ENCODE measurements around the gene TRABD2A.
"Not testable (repeated sequence)": the region's sequence is repeated elsewhere in the genome, so short reads cannot be mapped to it uniquely, and the experiment has no call there.

Gene TRABD2A

DNA sequence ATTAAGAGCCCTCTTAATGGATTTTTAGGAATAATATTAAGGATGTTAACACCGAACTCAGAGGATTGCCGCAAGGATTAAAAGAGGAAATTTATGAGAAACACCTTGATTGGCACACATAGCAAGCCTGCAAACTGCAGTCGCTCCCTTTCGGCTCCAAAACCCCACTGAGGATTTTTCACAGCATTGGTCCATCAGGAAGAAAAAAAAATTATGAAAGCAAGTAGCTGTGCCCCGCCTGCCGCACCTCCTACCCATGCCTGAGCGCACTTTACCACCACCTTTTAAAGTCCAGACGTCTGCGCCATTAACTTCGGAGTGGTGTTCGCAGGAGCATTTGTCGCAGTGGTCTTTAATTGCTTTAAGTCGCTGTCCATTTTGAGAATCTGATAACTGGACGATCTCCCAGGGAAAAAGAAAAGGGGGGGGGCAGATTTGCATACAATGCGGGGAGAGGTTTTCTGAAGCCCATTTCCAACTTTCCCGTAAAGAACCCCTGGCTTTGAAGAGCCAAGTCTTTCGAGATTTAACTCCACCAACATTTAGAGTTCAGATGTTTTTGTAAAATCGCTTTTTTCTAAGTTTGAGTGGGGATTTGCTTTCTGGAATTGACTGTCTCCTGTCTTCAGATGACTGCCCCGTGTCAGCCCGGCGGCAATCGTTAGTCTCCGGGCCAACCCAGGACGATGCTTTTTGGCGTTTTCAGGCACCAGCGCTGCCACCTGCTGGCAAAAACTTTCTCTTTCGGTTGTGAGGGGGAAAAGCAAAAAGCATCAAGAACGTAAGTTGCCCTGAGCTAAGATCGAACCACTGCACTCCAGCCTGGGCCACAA is 913 bp upstream of the TRABD2A start:
- peak; percentile 84 to 86 for DNase-seq (ENCODE audit: low read depth in 2 of 2)

DNA sequence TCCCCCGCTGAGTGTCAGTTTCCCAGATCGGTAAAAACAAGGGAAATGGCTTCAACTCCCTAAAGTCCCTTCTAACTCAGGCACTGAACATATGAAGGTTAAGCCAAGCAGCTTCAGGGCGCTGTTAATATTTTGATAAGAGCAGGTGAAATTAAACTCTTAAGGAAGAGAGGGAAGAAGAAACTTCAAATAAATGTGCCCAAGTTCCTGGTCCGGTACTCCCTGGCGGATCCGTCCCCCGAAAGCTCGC is 564 bp downstream of the TRABD2A start:
- no peak for DNase-seq (ENCODE audit: low read depth in 2 of 2)

DNA sequence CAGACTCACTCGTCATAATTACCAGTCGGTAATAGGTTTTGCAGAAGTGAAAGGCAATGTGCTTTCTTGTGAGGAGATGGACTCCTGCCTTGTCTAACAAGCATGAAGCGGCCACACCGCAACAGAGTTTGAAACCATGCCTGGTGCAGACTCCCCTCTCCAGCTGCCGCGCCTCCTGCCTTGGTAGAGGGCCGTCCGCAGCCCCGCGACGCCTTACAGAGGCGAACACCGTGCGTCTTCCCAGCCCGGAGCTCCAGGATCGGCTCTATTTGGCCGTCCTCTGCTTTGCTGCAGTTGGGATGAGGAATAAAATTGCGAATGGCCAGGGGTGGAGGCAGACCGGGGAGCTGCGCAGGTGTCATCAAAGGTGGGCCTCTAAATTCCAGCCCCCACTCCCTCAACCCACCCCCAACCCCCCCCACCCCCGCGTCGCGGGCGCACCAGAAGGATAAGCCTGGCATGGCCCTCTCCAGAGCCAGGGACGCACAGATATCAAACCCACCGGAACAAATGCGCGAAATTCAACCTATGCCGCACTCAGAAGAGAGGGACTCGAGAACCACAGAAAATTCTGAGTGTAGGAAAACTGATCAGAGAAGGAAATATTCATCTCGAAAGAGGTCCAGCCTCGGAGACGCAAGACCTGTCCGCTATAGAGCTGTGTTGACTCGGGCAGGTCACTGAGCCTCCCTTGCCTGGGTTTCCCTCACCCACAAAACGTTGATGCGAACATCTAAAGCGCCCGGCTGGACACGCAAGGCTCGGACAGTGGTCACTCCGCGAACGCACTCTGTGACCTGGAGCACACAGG is 1.1 kb downstream of the TRABD2A start:
- DNase-seq (ENCODE audit: low read depth in 2 of 2), result no peak

DNA sequence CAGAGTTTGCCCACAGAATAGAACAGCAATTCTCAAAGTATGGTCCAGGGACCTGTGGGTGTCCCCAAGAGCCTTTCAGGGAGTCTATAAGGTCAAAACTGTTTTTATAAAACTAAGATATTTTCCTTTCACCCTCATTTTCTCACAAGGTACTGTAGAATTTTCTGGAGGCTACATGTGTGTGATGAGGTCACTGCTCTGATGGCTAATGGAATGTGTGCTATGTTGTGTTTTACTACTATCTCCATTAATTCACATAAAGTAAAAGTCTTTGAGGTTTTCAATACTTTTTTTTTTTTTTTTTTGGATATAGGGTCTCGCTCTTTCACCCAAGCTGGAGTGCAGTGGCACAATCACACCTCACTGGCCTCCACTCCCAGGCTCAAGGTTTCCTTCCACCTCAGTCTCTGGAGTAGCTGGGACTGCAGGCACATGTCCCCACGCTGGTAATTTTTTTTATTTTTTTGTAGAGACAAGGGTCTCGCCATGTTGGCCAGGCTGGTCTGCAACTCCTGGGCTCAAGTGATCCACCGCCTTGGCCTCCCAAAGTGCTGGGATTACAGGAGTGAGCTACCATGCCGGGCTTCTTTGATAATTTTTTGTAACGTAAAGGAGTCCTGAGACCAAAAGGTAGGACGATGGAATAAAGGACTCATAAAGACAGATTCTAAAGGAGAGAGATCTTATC is 1.8 kb downstream of the TRABD2A start:
- DNase-seq (ENCODE audit: low read depth in 2 of 2), result no peak

DNA sequence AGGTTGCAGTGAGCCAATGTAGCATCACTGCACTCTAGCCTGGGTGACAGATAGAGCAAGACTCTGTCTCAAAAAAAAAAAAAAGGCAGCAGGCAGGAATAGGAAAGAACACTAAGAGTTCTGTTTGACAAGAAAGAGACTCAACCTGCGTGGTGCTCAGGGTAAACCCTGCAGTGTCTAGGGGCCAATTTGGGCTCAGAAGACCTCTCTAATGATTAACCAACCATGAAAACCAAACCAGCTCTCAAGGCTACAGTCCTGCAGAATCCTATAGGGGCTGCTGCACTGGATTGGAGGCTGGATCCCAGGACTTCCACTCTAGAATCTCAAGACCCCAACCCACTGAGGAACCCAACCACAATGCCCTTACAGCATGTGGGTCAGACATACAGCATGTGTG is 2.4 kb downstream of the TRABD2A start:
- no peak for DNase-seq (ENCODE audit: low read depth in 2 of 2)

DNA sequence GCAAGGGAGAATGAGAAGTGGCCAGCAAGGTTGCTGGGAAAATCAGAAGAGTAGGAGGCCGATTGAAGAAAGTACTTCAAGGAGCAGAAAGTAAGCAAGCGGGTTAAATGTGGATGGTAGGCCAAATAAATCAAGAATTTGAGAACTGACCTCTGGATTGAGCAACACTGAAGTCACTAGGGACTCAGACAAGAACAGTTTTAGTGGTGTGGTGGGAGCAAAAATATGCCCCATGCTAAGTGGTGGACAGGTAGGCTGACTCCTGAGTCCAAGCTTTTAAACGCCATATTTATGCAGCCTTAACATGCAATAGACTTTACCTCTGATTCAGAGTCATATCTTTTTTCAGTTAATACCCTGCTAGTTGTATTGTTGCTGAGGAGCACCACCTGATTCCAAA is 4.5 kb downstream of the TRABD2A start:
- DNase-seq (ENCODE audit: low read depth in 2 of 2), result no peak

DNA sequence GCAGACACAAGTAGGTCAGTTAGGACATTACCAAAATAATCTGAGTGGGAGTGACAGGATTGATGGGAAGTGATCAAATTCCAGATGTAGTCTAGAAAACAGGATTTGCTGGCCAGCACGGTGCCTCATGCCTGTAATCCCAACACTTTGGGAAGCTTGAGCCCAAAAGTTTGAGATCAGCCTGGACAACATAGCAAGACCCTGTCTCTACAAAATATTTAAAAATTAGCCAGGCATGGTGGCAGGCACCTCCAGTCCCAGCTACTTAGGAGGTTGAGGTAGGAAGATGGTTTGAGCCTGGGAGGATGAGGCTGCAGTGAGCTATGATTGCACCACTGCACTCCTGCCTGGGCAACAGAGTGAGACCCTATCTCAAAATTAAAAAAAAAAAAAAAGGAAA is 5.3 kb downstream of the TRABD2A start:
- not testable (repeated sequence) for DNase-seq (ENCODE audit: low read depth in 2 of 2)

DNA sequence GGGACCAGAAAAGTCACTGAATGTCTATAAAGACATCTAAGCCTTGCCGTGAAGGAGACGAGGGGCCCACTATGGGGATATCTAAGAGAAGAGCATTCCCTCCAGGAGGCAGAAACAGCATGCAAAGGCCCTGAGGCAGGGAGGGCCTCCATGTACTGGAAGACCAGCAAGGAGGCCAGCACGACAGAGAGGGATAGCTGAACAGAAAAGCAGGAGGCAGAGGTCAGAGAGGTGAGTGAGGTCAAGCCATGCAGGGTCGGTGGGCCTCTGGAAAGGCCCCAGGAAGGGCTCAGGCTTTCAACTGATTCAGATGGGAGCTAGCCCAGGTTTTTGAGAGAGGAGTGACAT is 5.7 kb downstream of the TRABD2A start:
- no peak for DNase-seq (ENCODE audit: low read depth in 2 of 2)

DNA sequence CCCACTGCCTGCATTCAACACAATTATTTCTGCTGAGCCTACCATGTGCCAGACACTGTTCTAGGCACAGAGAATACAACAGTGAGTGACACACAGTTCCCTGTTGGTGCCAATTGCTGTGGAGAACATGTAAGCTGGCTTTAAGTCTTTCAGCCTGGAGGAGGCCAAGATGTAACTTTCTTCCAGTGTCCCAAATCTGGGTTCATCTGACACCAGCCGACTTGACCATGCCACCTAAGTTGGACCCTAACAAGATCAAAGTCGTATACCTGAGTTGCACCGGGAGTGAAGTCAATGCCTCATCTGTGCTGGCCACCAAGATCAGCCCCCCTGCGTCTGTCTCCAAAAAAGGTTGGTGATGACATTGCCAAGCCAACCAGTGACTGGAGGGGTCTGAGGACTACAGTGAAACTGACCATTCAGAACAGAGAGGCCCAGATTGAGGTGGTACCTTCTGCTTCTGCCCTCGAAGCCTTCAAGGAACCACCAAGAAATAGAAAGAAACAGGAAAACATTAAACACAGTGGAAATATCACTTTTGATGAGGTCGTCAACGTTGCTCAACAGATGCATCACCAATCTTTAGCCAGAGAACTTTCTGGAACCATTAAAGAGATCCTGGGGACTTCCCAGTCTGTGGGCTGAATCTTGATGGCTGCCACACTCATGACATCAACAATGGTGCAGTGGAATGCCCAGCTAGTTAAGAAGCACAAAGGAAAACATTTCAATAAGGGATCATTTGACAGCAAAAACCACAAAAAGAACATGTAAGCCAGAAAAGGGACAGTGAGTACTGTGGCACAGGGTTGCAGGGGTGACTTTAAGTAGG is 6.3 kb downstream of the TRABD2A start:
- no peak for DNase-seq (ENCODE audit: low read depth in 2 of 2)

DNA sequence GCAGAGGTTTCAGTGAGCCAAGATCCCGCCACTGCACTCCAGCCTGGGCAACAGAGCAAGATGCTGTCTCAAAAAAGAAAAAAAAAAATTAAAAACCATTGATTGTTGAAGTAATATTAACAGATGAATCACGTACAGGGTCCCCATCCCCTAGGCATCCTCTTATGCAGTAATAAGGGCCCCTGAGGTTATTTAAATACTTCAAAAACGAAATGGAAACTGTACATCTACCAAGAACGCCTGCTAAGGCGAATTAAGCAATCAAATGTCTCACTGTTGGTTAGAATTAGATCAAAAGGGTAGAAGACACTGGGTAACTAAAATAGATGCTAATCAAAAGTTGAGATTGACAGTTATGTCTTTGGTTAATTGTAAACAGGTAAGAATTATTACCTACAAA is 7.5 kb downstream of the TRABD2A start:
- no peak for DNase-seq (ENCODE audit: low read depth in 2 of 2)

DNA sequence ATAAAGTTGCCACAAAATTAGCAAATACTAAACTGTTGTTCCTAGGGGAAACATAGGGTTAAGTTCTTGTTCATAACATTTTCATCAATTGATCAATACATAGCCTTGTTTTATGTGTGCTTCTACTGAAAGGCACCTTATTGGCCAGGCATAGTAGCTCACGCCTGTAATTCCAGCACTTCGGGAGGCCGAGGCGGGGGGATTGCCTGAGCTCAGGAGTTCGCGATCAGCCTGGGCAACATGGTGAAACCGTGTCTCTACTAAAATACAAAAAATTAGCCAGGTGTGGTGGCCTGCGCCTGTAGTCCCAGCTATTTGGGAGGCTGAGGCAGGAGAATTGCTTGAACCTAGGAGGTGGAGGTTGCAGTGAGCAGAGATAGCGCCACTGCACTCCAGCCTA is 8.2 kb downstream of the TRABD2A start:
- not testable (repeated sequence) for DNase-seq (ENCODE audit: low read depth in 2 of 2)

DNA sequence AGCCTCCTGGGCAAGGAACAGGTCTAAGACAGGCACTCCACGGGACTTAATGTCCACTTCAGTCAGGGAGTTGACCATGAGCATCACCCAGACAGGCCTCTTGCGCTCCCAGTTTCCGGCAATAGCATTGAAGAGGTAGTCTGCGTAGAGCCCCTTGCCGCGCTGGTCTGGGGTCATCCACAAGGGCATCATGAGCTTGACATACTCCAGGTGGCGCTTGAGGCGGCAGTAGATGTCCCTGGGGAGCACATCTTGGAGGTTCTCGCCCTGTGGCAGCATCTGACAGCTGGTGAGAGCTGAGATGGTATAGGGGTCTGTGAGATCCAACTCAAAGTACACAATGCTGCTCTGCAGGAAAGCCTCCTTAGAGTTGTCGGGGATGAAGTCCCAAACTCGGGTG is 10.6 kb downstream of the TRABD2A start:
- no peak for DNase-seq (ENCODE audit: low read depth in 2 of 2)

DNA sequence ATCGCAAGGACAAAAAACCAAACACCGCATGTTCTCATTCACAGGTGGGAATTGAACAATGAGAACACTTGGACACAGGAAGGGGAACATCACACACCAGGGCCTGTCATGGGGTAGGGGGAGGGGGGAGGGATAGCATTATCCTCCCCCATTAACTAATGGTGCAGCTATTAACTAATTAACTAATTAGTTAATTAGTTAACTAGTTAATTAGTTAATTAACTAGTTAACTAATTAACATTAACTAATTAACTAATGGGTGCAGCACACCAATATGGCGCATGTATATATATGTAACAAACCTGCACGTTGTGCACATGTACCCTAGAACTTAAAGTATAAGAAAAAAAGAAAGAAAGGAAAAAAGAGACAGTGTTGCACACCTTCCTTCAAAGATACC is 12.6 kb downstream of the TRABD2A start:
- DNase-seq (ENCODE audit: low read depth in 2 of 2), result not testable (repeated sequence)

DNA sequence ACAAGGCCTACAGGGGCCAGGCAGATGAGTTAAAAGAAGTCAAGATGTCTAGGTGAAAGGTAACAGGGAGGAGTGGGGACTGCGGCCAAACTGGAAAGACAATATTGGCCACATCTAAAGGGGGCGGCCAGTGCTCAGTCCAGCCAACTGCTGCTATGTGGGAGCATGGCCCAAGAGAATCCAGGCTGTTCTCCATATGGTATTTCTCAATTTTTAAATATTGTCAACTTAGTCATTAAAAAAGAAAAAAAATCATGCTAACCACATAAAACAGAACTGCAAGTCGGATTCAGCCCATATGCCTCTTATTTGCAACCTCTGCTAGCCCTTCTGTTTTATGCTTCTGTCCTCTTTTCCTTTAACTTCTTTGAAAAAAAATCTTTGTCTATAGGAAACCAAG is 14.8 kb downstream of the TRABD2A start:
- DNase-seq (ENCODE audit: low read depth in 2 of 2), result no peak

DNA sequence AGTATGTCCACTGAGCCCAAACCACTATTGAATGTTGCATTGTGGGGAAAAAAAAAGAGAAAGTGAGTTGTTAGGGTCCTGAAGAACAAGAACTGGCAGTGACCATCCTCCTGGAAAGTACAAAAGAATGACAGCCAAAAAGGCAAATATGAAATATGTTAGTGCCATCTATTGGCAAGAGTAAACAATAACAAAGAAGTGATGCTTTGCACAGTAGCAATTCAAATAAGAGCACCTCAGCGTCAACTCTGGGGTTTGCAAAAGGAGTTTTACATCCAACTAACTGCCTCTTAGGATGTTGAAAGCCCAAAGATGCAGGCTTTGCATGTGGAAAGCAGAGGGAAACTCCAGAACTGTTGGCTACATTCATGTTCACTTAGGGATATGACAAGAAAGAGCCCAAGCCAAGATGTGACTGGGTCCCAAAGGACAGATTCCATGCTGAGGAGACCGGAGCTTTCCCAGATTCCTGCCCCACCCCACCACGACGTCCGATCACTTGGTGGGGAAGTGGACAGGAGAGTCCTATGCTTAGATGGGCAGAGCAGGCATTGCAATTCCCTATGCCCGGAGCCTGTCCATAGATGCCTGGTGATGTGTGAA is 15.6 kb downstream of the TRABD2A start:
- DNase-seq (ENCODE audit: low read depth in 2 of 2), result no peak

DNA sequence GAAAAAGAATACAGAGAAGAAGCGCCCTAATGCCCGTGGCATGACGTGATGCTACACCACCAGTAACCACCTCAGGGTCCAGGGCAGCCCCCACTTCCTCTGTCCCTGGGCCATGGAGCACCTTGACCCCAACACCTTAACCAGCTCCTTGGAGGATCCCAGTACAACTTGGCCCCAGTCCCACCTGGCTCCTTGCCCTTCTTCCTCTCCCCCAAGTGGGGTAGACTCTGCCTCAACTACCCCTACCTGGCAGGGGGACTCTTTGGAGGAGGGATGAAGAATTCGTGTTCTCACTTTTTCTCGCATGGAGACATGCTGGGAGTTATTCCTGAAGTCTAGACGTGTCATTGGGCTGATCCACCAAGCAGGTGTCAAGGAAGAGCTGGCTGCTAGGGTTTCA is 18.9 kb downstream of the TRABD2A start:
- no peak for DNase-seq (ENCODE audit: low read depth in 2 of 2)

DNA sequence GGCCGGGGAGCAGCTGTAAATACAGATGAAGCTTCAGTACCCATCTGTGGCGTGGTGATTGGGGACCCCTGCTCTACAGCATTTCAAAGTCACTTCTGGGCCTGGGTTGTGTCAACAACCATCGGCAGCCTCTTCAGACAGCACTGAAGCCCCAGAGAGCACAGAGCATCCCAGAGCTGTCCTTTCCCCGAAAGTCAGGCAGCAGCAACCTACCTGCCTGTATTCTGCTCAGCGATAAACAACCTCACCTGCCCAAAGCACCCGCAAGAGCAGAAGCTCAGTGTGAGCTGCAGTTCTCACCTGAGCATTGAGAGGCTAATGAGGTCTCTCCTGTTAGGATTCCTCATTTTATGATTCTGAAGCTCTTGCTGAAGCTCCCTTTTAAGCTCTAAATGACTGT is 19.3 kb downstream of the TRABD2A start:
- DNase-seq (ENCODE audit: low read depth in 2 of 2), result no peak

DNA sequence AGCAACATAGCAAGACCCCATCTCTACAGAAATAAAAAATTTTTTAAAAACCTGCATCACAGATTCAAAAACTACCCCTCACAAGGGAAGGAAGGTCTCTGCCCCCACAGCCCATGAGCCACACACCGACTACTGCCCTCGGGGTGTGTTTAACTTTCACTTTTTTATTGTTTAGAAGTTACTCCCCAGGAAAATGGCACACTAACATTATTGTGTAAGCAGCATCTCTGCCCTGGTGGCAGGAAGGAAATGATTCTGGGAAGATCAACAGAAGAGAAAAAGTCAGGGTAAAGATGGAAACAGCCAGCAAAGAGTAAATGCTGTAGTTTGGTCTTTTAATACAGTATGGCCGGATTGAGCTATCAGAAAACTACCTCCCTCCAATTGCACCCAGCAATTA is 21.9 kb downstream of the TRABD2A start:
- no peak for DNase-seq (ENCODE audit: low read depth in 2 of 2)

DNA sequence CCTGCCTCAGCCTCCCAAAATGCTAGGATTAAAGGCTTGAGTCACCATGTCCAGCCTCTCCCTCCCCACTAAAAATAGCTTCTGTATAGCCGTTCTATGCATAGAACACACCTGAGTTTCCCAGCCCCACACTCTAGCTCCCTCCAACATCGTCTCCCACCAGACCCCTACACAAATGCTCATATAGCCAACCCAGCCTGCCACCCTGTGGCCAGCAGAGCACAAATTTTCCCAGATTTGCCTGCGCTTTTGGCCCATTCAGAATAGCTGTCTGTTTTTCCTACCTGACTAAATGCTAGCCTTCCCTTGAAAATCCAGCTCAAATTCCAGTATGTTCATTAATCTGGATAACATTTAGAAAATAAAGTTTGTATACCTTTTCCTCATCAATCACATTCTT is 22.8 kb downstream of the TRABD2A start:
- no peak for DNase-seq (ENCODE audit: low read depth in 2 of 2)

DNA sequence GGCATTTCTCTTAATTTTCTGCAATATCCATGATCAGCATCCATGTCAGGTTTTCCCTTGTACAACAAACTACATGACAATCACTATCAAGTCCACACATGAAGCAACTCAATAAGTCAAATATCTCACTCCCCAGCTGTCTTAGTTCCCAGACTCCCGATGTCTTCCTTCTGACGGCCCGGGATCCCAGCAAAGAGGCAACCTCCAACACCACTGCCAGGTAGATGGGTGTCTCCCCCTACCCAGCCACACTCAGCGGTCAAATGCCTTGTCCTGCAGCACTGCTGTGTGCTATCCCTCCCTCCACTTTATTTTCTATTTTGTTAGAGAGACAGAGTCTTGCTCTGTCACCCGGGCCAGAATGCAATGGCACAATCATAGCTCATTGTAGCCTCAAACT is 23.3 kb downstream of the TRABD2A start:
- DNase-seq (ENCODE audit: low read depth in 2 of 2), result no peak

DNA sequence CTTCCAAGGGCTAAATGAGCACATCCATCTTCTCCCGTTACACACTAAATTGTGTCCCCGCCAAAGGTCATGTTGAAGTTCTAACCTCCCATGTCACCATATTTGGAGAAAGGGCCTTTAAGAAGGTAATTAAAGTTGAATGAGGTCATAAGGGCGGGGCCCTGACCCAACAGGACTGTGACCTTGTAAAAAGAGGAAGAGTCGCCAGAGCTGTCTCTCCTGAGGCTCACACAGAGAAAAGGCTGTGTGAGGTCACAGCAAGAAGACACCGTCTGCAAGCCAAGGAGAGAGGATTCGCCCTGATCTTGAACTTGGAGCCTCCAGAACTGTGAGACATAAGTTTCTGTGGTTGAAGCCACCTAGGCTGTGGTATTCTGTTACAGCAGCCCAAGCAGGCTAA is 24.1 kb downstream of the TRABD2A start:
- peak; percentile 40 to 43 for DNase-seq (ENCODE audit: low read depth in 2 of 2)

DNA sequence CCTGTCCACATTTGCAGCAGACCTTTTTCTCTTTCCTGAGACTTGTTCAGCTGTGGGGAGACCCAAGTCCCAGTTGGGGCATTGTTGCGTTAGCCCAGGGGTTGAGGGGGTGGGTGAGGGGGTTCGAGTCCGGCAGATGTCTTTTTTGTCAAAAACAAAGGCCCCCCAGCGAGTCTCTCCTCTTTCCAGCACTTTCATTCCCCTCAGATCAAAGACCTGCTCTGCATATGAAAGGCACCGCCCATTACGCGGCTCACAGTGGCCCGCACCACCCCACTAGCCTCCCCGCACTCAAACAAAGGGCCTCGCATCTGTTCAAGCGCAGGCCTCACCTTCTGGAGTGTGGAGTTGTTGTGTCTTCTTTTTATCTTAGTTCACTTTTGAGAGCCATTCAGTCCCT is 25.2 kb downstream of the TRABD2A start:
- no peak for DNase-seq (ENCODE audit: low read depth in 2 of 2)

All from stimulated activated CD4-positive, alpha-beta T cell treated with anti-CD3 and anti-CD28 coated beads, Interleukin-15, amount 100 ng/mL, for 48 hours (primary cell).